ENCODE results near the gene OMG. TPM values are rescaled to one million over a fixed set of nuclear protein-coding genes. Genes with fewer than 3 reads are reported as not detected.

Gene OMG
- total RNA-seq, 1 experiment from 2014 or later, result not detected

GRCh38 chr17:31310260-31310659 is 13.2 kb upstream of the OMG start:
- no peak overlapping the region for H3K4me2 ChIP-seq (ENCODE audit: low read length)
- CTCF ChIA-PET, result no interaction called here
- POLR2A ChIA-PET, result no interaction called here
- no peaks in the 10 kb centered on the region for H3K79me2 ChIP-seq (ENCODE audit: insufficient read depth, low read length)
- DNase-seq (ENCODE audit: low read depth, low spot score) (no peak), ATAC-seq (no peak)
- TF ChIP-seq REST (IDR thresholded peaks at IDR 0.05; ENCODE audit: low read depth) (no peak), JUND (IDR thresholded peaks at IDR 0.05) (no peak), SIN3A (IDR thresholded peaks at IDR 0.05; ENCODE audit: low read depth) (no peak), SRF (IDR thresholded peaks at IDR 0.05; ENCODE audit: low read depth) (no peak), YY1 (IDR thresholded peaks at IDR 0.05; ENCODE audit: extremely low read depth, insufficient replicate concordance, low read depth, low read length) (no peak), POLR2A (IDR thresholded peaks at IDR 0.05; ENCODE audit: borderline replicate concordance, extremely low read depth, insufficient read depth, insufficient read length) (no peak), ELF1 (IDR thresholded peaks at IDR 0.05; ENCODE audit: borderline replicate concordance, low read depth) (no peak), ZNF274 (IDR thresholded peaks at IDR 0.05; ENCODE audit: low read depth, low read length) (no peak), ZBTB33 (IDR thresholded peaks at IDR 0.05; ENCODE audit: extremely low read depth, insufficient replicate concordance, low read length) (no peak), POLR2AphosphoS5 (IDR thresholded peaks at IDR 0.05; ENCODE audit: low read depth, low read length) (no peak), RAD21 (IDR thresholded peaks at IDR 0.05; ENCODE audit: low read depth) (no peak), EZH2 (IDR thresholded peaks at IDR 0.05) (no peak), ATF3 (IDR thresholded peaks at IDR 0.05) (no peak), SP1 (IDR thresholded peaks at IDR 0.05; ENCODE audit: low read depth) (no peak), ZFX (IDR thresholded peaks at IDR 0.05) (no peak)
- no peak overlapping the region for H2AFZ ChIP-seq (ENCODE audit: low read depth, low read length, poor library complexity, severe bottlenecking)
- no peak overlapping the region for H3K9ac ChIP-seq (ENCODE audit: low read length)
- H3K27me3 ChIP-seq (ENCODE audit: insufficient read depth, low read length), result no peaks in the 10 kb centered on the region
- RAD21 ChIA-PET (ENCODE audit: low non-redundant PET in 1 of 2, low total read pairs in 2 of 2, uncharacterized antibody in 2 of 2, unreplicated experiment in 2 of 2), result no interaction called here
- H3K4me1 ChIP-seq (ENCODE audit: control insufficient read depth in 1 of 2, insufficient read depth in 2 of 2, low read length in 2 of 2), result no peaks in the 10 kb centered on the region
- H3K4me3 ChIP-seq (replicated peaks in 1 of 2; ENCODE audit: low read depth in 1 of 2, low read length in 2 of 2), result no peak overlapping the region
- no peaks in the 10 kb centered on the region; a peak in 1 of 4 replicates for H3K36me3 ChIP-seq (ENCODE audit: control insufficient read depth in 1 of 2, insufficient read depth in 2 of 2, low read length in 2 of 2)
- intact Hi-C loops (cut with micrococcal nuclease), result no loop called here
- no TSS peak for BruUV-seq (replicated peaks)
- H3K9me2 ChIP-seq (ENCODE audit: insufficient read depth), result no peaks in the 10 kb centered on the region
- no peaks in the 10 kb centered on the region for H3K9me3 ChIP-seq (ENCODE audit: control insufficient read depth in 1 of 2, insufficient read depth in 1 of 2, low read depth in 1 of 2, low read length in 2 of 2)
- no peaks in the 10 kb centered on the region for H4K20me1 ChIP-seq (ENCODE audit: insufficient read depth)
- no peak overlapping the region for H3K27ac ChIP-seq (ENCODE audit: low read depth, low read length)

Measured in HCT116 (cell line).